Sigmoid colon (tissue), 4 donors: ENCODE measurements around the gene CNPY3.

Experiments
- CTCF ChIP-seq, 4 experiments: fragments of 450-650 bp in 3 of 4; fragments of 200-600 bp in 1 of 4; IDR thresholded peaks; one replicate each; pipeline ENCODE4 v1.5.1; 2016 to 2019; ENCODE audit warnings: antibody characterized with exemption in 4 of 4, mild to moderate bottlenecking in 3 of 4, moderate library complexity in 2 of 4
- EP300 ChIP-seq, 4 donors: sonication (generic); formaldehyde crosslinking; IDR thresholded peaks; one replicate each; pipeline ENCODE4 v1.6.1; 2017; ENCODE audit warnings: antibody characterized with exemption in 4 of 4
- POLR2A ChIP-seq, 2 donors: fragments of 450-650 bp; IDR thresholded peaks; one replicate each; pipeline ENCODE4 v1.6.1; 2016; ENCODE audit warnings: antibody characterized with exemption in 2 of 2, mild to moderate bottlenecking in 2 of 2, moderate library complexity in 2 of 2
- POLR2AphosphoS5 ChIP-seq, 4 donors: sonication (generic); formaldehyde crosslinking; IDR thresholded peaks; one replicate each; pipeline ENCODE4 v1.6.1; 2017; ENCODE audit warnings: antibody characterized with exemption in 4 of 4

GRCh38 chr6:42962096-42962495 lies 32.8 kb downstream of the CNPY3 start:
- TF ChIP-seq CTCF (IDR thresholded peaks at IDR 0.05), result no peak
- no peak for TF ChIP-seq POLR2AphosphoS5 (IDR thresholded peaks at IDR 0.05)
- no peak for TF ChIP-seq POLR2A (IDR thresholded peaks at IDR 0.05)
- no peak for TF ChIP-seq EP300 (IDR thresholded peaks at IDR 0.05)
